DOHH2 (cell line): ENCODE data around the gene SPOCK1.

ENCODE experiments used
- EZH2phosphoT487 ChIP-seq: fragments of 200-600 bp; sonication (generic); IDR thresholded peaks from 2 replicates; pipeline ENCODE4 v1.6.1; 2017; ENCODE audit warnings: borderline replicate concordance, mild to moderate bottlenecking, antibody characterized with exemption, low read length, moderate library complexity, mixed read lengths
- TF ChIP-seq, protein P1 (sequence below): fragments of 200-600 bp; sonication (generic); IDR thresholded peaks from one replicate; pipeline ENCODE4 v1.5.1; 2014; ENCODE audit warnings: antibody characterized with exemption, mild to moderate bottlenecking, low read depth, low read length; ENCODE audit not compliant: poor library complexity, severe bottlenecking

- TF ChIP-seq, protein P1, sequence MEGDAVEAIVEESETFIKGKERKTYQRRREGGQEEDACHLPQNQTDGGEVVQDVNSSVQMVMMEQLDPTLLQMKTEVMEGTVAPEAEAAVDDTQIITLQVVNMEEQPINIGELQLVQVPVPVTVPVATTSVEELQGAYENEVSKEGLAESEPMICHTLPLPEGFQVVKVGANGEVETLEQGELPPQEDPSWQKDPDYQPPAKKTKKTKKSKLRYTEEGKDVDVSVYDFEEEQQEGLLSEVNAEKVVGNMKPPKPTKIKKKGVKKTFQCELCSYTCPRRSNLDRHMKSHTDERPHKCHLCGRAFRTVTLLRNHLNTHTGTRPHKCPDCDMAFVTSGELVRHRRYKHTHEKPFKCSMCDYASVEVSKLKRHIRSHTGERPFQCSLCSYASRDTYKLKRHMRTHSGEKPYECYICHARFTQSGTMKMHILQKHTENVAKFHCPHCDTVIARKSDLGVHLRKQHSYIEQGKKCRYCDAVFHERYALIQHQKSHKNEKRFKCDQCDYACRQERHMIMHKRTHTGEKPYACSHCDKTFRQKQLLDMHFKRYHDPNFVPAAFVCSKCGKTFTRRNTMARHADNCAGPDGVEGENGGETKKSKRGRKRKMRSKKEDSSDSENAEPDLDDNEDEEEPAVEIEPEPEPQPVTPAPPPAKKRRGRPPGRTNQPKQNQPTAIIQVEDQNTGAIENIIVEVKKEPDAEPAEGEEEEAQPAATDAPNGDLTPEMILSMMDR: no peak
- TF ChIP-seq EZH2phosphoT487: no peak
Observed at GRCh38 chr5:137439645-137440044, 59.5 kb downstream of the SPOCK1 start.
